GM21723 (cell line): ENCODE results near the gene SPATA6.

Experiments used
- ATAC-seq: cut with Tn5 transposase; IDR thresholded peaks from one replicate; pipeline ENCODE4 v1.9.1; 2021; ENCODE audit warnings: mild to moderate bottlenecking, moderate library complexity; ENCODE audit not compliant: unreplicated experiment

SPATA6 gene

GRCh38 chr1:48261881-48262400, 210.1 kb downstream of the SPATA6 start:
- no peak for ATAC-seq

DNA sequence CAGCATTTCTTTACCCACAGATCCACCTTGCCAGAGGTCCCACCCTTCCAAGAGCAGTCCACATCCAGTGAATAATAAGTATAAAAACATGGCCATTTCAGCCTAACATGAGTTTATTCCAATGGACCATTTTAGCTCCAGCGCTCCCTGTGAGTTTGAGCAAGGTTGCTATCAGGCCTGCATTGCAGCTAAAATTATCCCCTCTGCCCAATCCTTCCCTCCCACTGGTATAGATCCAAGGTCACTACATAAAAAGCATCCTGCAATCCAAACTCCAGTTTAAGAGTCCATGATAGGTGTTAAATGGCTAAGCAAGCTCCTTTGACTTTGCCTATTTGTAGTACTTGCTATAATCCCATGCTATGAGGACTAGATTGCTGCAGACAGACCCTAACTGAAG, 213.9 kb downstream of the SPATA6 start:
- no peak for ATAC-seq

DNA sequence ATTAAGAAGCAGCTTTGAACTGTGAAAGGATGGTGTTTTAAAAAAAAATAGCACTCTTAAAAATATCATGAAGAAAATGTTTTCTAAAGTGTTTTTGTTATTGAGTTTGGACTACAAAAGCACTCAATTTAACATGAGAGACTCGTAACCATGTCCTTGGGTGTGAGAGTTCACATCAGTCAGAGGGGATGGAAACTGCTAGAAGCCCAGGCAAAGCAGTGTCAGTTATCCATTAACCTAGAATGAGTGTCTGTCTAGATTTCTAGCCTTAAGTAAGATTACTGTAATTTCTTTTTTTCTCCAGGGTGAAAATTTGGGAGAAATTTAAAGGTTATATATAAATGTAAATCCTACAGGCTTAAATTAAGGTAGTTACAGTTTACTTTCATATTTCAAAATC, 217.8 kb downstream of the SPATA6 start:
- ATAC-seq: no peak

- ATAC-seq: no peak
These were observed 220.2 kb downstream of the SPATA6 start for GRCh38 chr1:48251821-48252220.

DNA sequence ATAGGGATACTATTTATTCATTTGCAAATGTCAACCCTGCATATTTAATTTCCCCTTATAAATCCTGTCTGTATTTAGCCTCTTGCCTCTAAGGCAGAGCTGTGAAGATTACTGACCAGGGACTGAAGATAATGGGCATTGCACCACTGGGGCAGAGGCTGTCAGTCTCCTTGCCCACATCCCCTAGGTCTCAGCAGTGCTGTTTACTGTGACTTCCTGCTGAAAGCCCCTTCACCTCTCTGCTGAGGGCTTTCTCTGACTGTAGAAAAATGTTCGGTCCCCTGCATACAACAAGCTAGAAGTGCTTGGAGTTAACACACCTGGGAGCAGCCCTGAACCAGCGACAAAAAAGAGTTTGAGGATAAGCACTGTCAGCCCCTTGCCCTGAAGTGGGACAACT, 220.7 kb downstream of the SPATA6 start:
- ATAC-seq: no peak

DNA sequence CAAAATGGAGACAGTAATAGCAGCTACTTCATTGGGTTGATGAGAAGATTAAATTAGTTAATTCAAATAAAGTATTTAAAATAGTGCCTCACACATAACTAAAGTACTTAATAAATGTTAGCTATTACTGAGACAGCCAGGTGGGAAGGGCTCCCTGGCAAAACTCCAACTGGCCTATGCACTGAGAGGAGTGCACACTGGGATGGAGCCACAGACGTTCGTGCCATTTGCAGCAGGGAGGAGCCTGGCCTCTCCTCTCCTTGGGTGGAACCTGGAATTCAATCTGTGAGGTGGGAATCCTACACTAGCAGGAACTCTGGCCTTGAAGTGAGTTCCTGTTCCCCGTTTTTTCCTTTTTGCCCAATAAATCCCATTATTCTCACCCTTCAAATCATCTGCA, 221.4 kb downstream of the SPATA6 start:
- no peak for ATAC-seq

GRCh38 chr1:48249868-48250267, 222.1 kb downstream of the SPATA6 start:
- no peak for ATAC-seq

DNA sequence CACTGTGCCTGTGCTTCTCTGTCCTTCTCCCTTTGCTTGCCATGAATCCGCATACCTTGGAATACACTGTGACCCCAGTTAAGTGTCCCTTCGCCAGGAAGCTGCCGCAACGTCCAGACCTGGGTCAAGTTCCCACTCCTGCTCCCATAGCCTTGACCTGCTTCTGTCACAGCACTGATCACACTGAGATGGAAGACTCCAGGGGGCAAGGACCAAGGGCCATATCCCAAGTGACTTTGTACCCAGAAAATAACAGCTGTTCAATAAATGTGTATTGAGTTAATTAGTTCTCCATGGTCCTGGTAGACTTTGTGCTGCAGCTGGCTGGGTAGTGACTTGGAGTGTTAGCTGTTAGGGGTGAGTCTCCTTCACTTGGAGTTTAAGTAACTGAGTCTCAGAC, 223.6 kb downstream of the SPATA6 start:
- ATAC-seq: no peak

GRCh38 chr1:48246727-48247126, 225.3 kb downstream of the SPATA6 start:
- ATAC-seq: no peak
